Measurements from ENCODE around the gene PCBP3.

PCBP3 gene

GRCh38 chr21:45834821-45835293 lies 191.3 kb downstream of the PCBP3 start:
- no peak overlapping the region for H3K4me2 ChIP-seq (ENCODE audit: insufficient read depth, low read length)
- H4K20me1 ChIP-seq (ENCODE audit: insufficient read depth, low read length): peaks cover 6% of the 10 kb centered on the region
- ATAC-seq (ENCODE audit: insufficient read depth, low read depth) (no peak), DNase-seq (no peak)
- H3K79me2 ChIP-seq (ENCODE audit: insufficient read depth, low read length): no peaks in the 10 kb centered on the region
- H3K27ac ChIP-seq (ENCODE audit: low read length): no peak overlapping the region
- no peak overlapping the region for H2AFZ ChIP-seq (ENCODE audit: low read depth, low read length)
- H3K4me1 ChIP-seq (ENCODE audit: insufficient read depth, low read length): peaks cover 11% of the 10 kb centered on the region
- H3K9ac ChIP-seq (ENCODE audit: low read depth, low read length): no peak overlapping the region
- no peaks in the 10 kb centered on the region for H3K9me3 ChIP-seq (ENCODE audit: insufficient read depth, low read length, severe bottlenecking)
- no peaks in the 10 kb centered on the region for H3K27me3 ChIP-seq (ENCODE audit: insufficient read depth, low read length, poor library complexity)
- H3K4me3 ChIP-seq (ENCODE audit: low read depth in 1 of 2, low read length in 2 of 2): no peak overlapping the region
- no peaks in the 10 kb centered on the region for H3K36me3 ChIP-seq (ENCODE audit: insufficient read depth, low read length)
- TF ChIP-seq EZH2 (IDR thresholded peaks at IDR 0.05; ENCODE audit: borderline replicate concordance, low read depth, low read length, severe bottlenecking) (no peak), CTCF (IDR thresholded peaks at IDR 0.05; ENCODE audit: borderline replicate concordance, extremely low read depth, low read length, poor library complexity, severe bottlenecking) (no peak)

- TF ChIP-seq EZH2 (IDR thresholded peaks at IDR 0.05; ENCODE audit: borderline replicate concordance, low read depth, low read length, severe bottlenecking) (no peak), CTCF (IDR thresholded peaks at IDR 0.05; ENCODE audit: borderline replicate concordance, extremely low read depth, low read length, poor library complexity, severe bottlenecking) (no peak)
- Histone ChIP-seq H3K79me2 (ENCODE audit: insufficient read depth, low read length) (no peaks in the 10 kb centered on the region), H3K36me3 (ENCODE audit: insufficient read depth, low read length) (no peaks in the 10 kb centered on the region), H3K9ac (ENCODE audit: low read depth, low read length) (no peak overlapping the region), H2AFZ (ENCODE audit: low read depth, low read length) (no peak overlapping the region), H3K4me2 (ENCODE audit: insufficient read depth, low read length) (no peak overlapping the region), H3K4me3 (ENCODE audit: low read depth in 1 of 2, low read length in 2 of 2) (no peak overlapping the region), H3K4me1 (ENCODE audit: insufficient read depth, low read length) (peaks cover 11% of the 10 kb centered on the region), H3K27ac (ENCODE audit: low read length) (no peak overlapping the region), H4K20me1 (ENCODE audit: insufficient read depth, low read length) (peaks cover 3% of the 10 kb centered on the region; the same call in 1 of the 2 replicates), H3K27me3 (ENCODE audit: insufficient read depth, low read length, poor library complexity) (no peaks in the 10 kb centered on the region), H3K9me3 (ENCODE audit: insufficient read depth, low read length, severe bottlenecking) (peaks cover 1% of the 10 kb centered on the region)
- DNase-seq (no peak), ATAC-seq (ENCODE audit: insufficient read depth, low read depth) (no peak)
These were observed 192.1 kb downstream of the PCBP3 start for GRCh38 chr21:45835301-45836267.

- H3K27me3 ChIP-seq (ENCODE audit: insufficient read depth, low read length, poor library complexity): no peaks in the 10 kb centered on the region
- no peak overlapping the region for H3K4me2 ChIP-seq (ENCODE audit: insufficient read depth, low read length)
- H2AFZ ChIP-seq (ENCODE audit: low read depth, low read length): no peak overlapping the region
- H4K20me1 ChIP-seq (ENCODE audit: insufficient read depth, low read length): peaks cover 3% of the 10 kb centered on the region; the same call in 1 of the 2 replicates
- no peaks in the 10 kb centered on the region for H3K79me2 ChIP-seq (ENCODE audit: insufficient read depth, low read length)
- no peak overlapping the region for H3K9ac ChIP-seq (ENCODE audit: low read depth, low read length)
- no peak overlapping the region for H3K4me3 ChIP-seq (ENCODE audit: low read depth in 1 of 2, low read length in 2 of 2)
- TF ChIP-seq CTCF (IDR thresholded peaks at IDR 0.05; ENCODE audit: borderline replicate concordance, extremely low read depth, low read length, poor library complexity, severe bottlenecking) (no peak), EZH2 (IDR thresholded peaks at IDR 0.05; ENCODE audit: borderline replicate concordance, low read depth, low read length, severe bottlenecking) (no peak)
- H3K27ac ChIP-seq (ENCODE audit: low read length): no peak overlapping the region
- peaks cover 11% of the 10 kb centered on the region for H3K4me1 ChIP-seq (ENCODE audit: insufficient read depth, low read length)
- H3K9me3 ChIP-seq (ENCODE audit: insufficient read depth, low read length, severe bottlenecking): peaks cover 8% of the 10 kb centered on the region
- DNase-seq: no peak
- H3K36me3 ChIP-seq (ENCODE audit: insufficient read depth, low read length): no peaks in the 10 kb centered on the region
- no peak for ATAC-seq (ENCODE audit: insufficient read depth, low read depth)
These were observed 192.7 kb downstream of the PCBP3 start for GRCh38 chr21:45836268-45836655.
